Activated T-helper 1 cell treated with Interleukin-2 at 50 U/mL for 16 hours (primary cell): ENCODE results near the gene UTP15.

Experiments used
- DNase-seq: peaks from one replicate; pipeline ENCODE4 v3.0.0-alpha.2; 2020; ENCODE audit warnings: low read depth

Gene UTP15

GRCh38 chr5:73623901-73624404 is 58.4 kb downstream of the UTP15 start:
- DNase-seq, result no peak

GRCh38 chr5:73624888-73625287 is 59.3 kb downstream of the UTP15 start:
- DNase-seq, result no peak

- DNase-seq, result no peak
Measured at GRCh38 chr5:73625372-73625943, 59.9 kb downstream of the UTP15 start.

GRCh38 chr5:73625944-73626811 is 60.6 kb downstream of the UTP15 start, which contains the start of gene ARHGEF28:
ARHGEF28 (plus strand) TSS chr5:73626196; CDS start chr5:73684852, 58,656 bp downstream.
- no peak for DNase-seq

GRCh38 chr5:73626814-73627313 is 61.3 kb downstream of the UTP15 start:
- DNase-seq, result no peak

GRCh38 chr5:73629456-73629855 is 63.9 kb downstream of the UTP15 start:
- no peak for DNase-seq

GRCh38 chr5:73630765-73631164 is 65.2 kb downstream of the UTP15 start:
- DNase-seq, result no peak

- no peak for DNase-seq
Measured at GRCh38 chr5:73631500-73631899, 66.0 kb downstream of the UTP15 start.
